ENCODE measurements around the gene PRC1.

Gene PRC1

GRCh38 chr15:90953947-90954711 is 40.2 kb downstream of the PRC1 start:
- DNase-seq, result no peak

- DNase-seq, result no peak
These were observed 41.2 kb downstream of the PRC1 start for GRCh38 chr15:90952901-90953677.

GRCh38 chr15:90950676-90951075 is 43.7 kb downstream of the PRC1 start:
- DNase-seq, result no peak

- no peak for DNase-seq
These were observed 44.2 kb downstream of the PRC1 start for GRCh38 chr15:90949979-90950675.

GRCh38 chr15:90948506-90948905 is 45.8 kb downstream of the PRC1 start:
- DNase-seq, result no peak

GRCh38 chr15:90947577-90948357 is 46.6 kb downstream of the PRC1 start:
- DNase-seq, result no peak

- DNase-seq, result no peak
These were observed 47.3 kb downstream of the PRC1 start for GRCh38 chr15:90946941-90947576.

- no peak for DNase-seq
These were observed 47.8 kb downstream of the PRC1 start for GRCh38 chr15:90946538-90946937.

GRCh38 chr15:90945091-90945490 is 49.2 kb downstream of the PRC1 start:
- DNase-seq, result no peak

GRCh38 chr15:90942354-90943120 is 51.8 kb downstream of the PRC1 start:
- no peak for DNase-seq

- DNase-seq, result no peak
These were observed 53.3 kb downstream of the PRC1 start for GRCh38 chr15:90941038-90941437.

- DNase-seq, result no peak
These were observed 54.6 kb downstream of the PRC1 start for GRCh38 chr15:90939756-90940155.

GRCh38 chr15:90938261-90938660 is 56.1 kb downstream of the PRC1 start:
- DNase-seq, result no peak

GRCh38 chr15:90936823-90937222 is 57.5 kb downstream of the PRC1 start:
- DNase-seq, result no peak

- DNase-seq, result peak; percentile 87
These were observed 59.2 kb downstream of the PRC1 start, which contains the start of gene UNC45A for GRCh38 chr15:90934949-90935751. TSS of gene UNC45A (plus strand) at chr15:90935285. CDS start at chr15:90935325, 40 bp downstream.

- DNase-seq, result peak; percentile 79
These were observed 59.9 kb downstream of the PRC1 start for GRCh38 chr15:90934256-90934948.

GRCh38 chr15:90933301-90933700 is 61.0 kb downstream of the PRC1 start:
- no peak for DNase-seq

- DNase-seq, result no peak
These were observed 61.7 kb downstream of the PRC1 start for GRCh38 chr15:90932660-90932991.

- peak; percentile 84 for DNase-seq
These were observed 62.3 kb downstream of the PRC1 start, which contains the start of gene HDDC3 for GRCh38 chr15:90931828-90932659. TSS of gene HDDC3 (minus strand) at chr15:90932549. CDS start at chr15:90932540, 9 bp downstream.

Measured in NCI-H510A (cell line).